NK-92 (cell line): ENCODE results near the gene FASN.
"Not testable (repeated sequence)": the region's sequence is repeated elsewhere in the genome, so short reads cannot be mapped to it uniquely, and the experiment has no call there.

Experiments
- DNase-seq: peaks from one replicate; lab custom pipeline; 2025; ENCODE audit not compliant: unreplicated experiment; lab: John Stamatoyannopoulos, UW

Gene FASN

GRCh38 chr17:82098169-82098938, at the start of gene FASN:
FASN (minus strand) TSS chr17:82098236; CDS start chr17:82096445, 1,791 bp downstream.
- DNase-seq, result peak; percentile 50

GRCh38 chr17:82146663-82147654, 48.9 kb upstream of the FASN start:
- no peak for DNase-seq

GRCh38 chr17:82145550-82146155, 47.6 kb upstream of the FASN start:
- no peak for DNase-seq

- no peak for DNase-seq
Observed at GRCh38 chr17:82143333-82143732, 45.3 kb upstream of the FASN start.

- DNase-seq, result not testable (repeated sequence)
Observed at GRCh38 chr17:82139961-82140360, 41.9 kb upstream of the FASN start.

GRCh38 chr17:82138511-82138992, 40.5 kb upstream of the FASN start:
- DNase-seq, result no peak

- DNase-seq, result no peak
Observed at GRCh38 chr17:82134101-82134500, 36.1 kb upstream of the FASN start.

GRCh38 chr17:82133166-82133953, 35.3 kb upstream of the FASN start:
- not testable (repeated sequence) for DNase-seq

GRCh38 chr17:82129095-82129494, 31.1 kb upstream of the FASN start:
- DNase-seq, result no peak

- no peak for DNase-seq
Observed at GRCh38 chr17:82128287-82128686, 30.3 kb upstream of the FASN start.

GRCh38 chr17:82127704-82128103, 29.7 kb upstream of the FASN start:
- no peak for DNase-seq

GRCh38 chr17:82127315-82127595, 29.2 kb upstream of the FASN start:
- DNase-seq, result no peak

GRCh38 chr17:82126556-82127314, 28.7 kb upstream of the FASN start:
- DNase-seq, result peak; percentile 62

GRCh38 chr17:82124101-82124500, 26.1 kb upstream of the FASN start:
- no peak for DNase-seq

GRCh38 chr17:82121660-82122629, 23.9 kb upstream of the FASN start:
- no peak for DNase-seq

- no peak for DNase-seq
Observed at GRCh38 chr17:82121246-82121645, 23.2 kb upstream of the FASN start.

- no peak for DNase-seq
Observed at GRCh38 chr17:82120148-82120547, 22.1 kb upstream of the FASN start.

- DNase-seq, result no peak
Observed at GRCh38 chr17:82118815-82119380, 20.9 kb upstream of the FASN start.
